Glutamatergic neuron (in vitro differentiated cells): ENCODE measurements around the gene PRICKLE4. TPM values are rescaled to one million over a fixed set of nuclear protein-coding genes. Genes with fewer than 3 reads are reported as not detected.
A peak's percentile ranks its signal among the peaks of the same experiment; 100 is the strongest.
"Not testable (repeated sequence)": the region's sequence is repeated elsewhere in the genome, so short reads cannot be mapped to it uniquely, and the experiment has no call there.

Source experiments
- DNase-seq: peaks from one replicate; pipeline ENCODE4 v3.0.0; 2022
- H3K27ac Mint-ChIP-seq: one replicate; pipeline ENCODE4 v1.8.0; 2020; ENCODE audit warnings: mild to moderate bottlenecking, mixed read lengths, inconsistent platforms; ENCODE audit not compliant: unreplicated experiment
- H3K27me3 Mint-ChIP-seq: one replicate; pipeline ENCODE4 v1.8.0; 2020; ENCODE audit warnings: mild to moderate bottlenecking, moderate library complexity, mixed read lengths, inconsistent platforms; ENCODE audit not compliant: unreplicated experiment
- H3K36me3 Mint-ChIP-seq: one replicate; pipeline ENCODE4 v1.8.0; 2020; ENCODE audit warnings: mild to moderate bottlenecking, mixed read lengths, inconsistent platforms; ENCODE audit not compliant: unreplicated experiment
- H3K4me1 Mint-ChIP-seq: one replicate; pipeline ENCODE4 v1.8.0; 2020; ENCODE audit warnings: mild to moderate bottlenecking, low read depth, mixed read lengths, inconsistent platforms; ENCODE audit not compliant: unreplicated experiment
- H3K4me3 Mint-ChIP-seq: one replicate; pipeline ENCODE4 v1.8.0; 2020; ENCODE audit warnings: mild to moderate bottlenecking, mixed read lengths, inconsistent platforms; ENCODE audit not compliant: unreplicated experiment
- H3K9me3 Mint-ChIP-seq: one replicate; pipeline ENCODE4 v1.8.0; 2020; ENCODE audit warnings: mild to moderate bottlenecking, moderate library complexity, mixed read lengths, inconsistent platforms; ENCODE audit not compliant: unreplicated experiment
- CTCF ChIP-seq: fragments of 200-600 bp; sonication (generic); IDR thresholded peaks from one replicate; pipeline ENCODE4 v1.5.0; 2021; ENCODE audit not compliant: partially characterized antibody, unreplicated experiment
- total RNA-seq: library from RNA; stranded (reverse); fragmentation: NEBNext Ultra II Directional; extraction: Animal tissue kit (Norgen Biotek cat#: 25700); gene quantifications from one replicate; pipeline ENCODE4 v1.2.1, GENCODE V29; 2021; ENCODE audit not compliant: unreplicated experiment

Gene PRICKLE4
- total RNA-seq, 1 donor from 2014 or later: 2.3 TPM

GRCh38 chr6:41811095-41811494, 30.5 kb downstream of the PRICKLE4 start:
- H3K4me1 Mint-ChIP-seq: peaks cover 16% of the 10 kb centered on the region
- TF ChIP-seq CTCF: no peak
- no peaks in the 10 kb centered on the region for H3K9me3 Mint-ChIP-seq
- no peaks in the 10 kb centered on the region for H3K36me3 Mint-ChIP-seq
- H3K4me3 Mint-ChIP-seq: no peak overlapping the region
- DNase-seq: no peak
- H3K27me3 Mint-ChIP-seq: peaks cover 3% of the 10 kb centered on the region
- no peak overlapping the region for H3K27ac Mint-ChIP-seq

- H3K4me1 Mint-ChIP-seq: peaks cover 19% of the 10 kb centered on the region
- not testable (repeated sequence) for H3K36me3 Mint-ChIP-seq, DNase-seq, H3K27me3 Mint-ChIP-seq, H3K9me3 Mint-ChIP-seq, H3K4me3 Mint-ChIP-seq, H3K27ac Mint-ChIP-seq
Measured at GRCh38 chr6:41811946-41812345, 31.4 kb downstream of the PRICKLE4 start.

- H3K9me3 Mint-ChIP-seq: no peaks in the 10 kb centered on the region
- H3K27ac Mint-ChIP-seq: peak overlapping the region; percentile 56
- no peak for DNase-seq
- no peak for TF ChIP-seq CTCF
- peaks cover 19% of the 10 kb centered on the region for H3K4me1 Mint-ChIP-seq
- H3K4me3 Mint-ChIP-seq: no peak overlapping the region
- peaks cover 3% of the 10 kb centered on the region for H3K27me3 Mint-ChIP-seq
- no peaks in the 10 kb centered on the region for H3K36me3 Mint-ChIP-seq
Measured at GRCh38 chr6:41813469-41813868, 32.9 kb downstream of the PRICKLE4 start.

GRCh38 chr6:41813956-41814355, 33.4 kb downstream of the PRICKLE4 start:
- DNase-seq: no peak
- peaks cover 19% of the 10 kb centered on the region for H3K4me1 Mint-ChIP-seq
- no peak for TF ChIP-seq CTCF
- H3K36me3 Mint-ChIP-seq: no peaks in the 10 kb centered on the region
- H3K27me3 Mint-ChIP-seq: peaks cover 3% of the 10 kb centered on the region
- no peak overlapping the region for H3K4me3 Mint-ChIP-seq
- H3K9me3 Mint-ChIP-seq: no peaks in the 10 kb centered on the region
- peak overlapping the region; percentile 57 for H3K27ac Mint-ChIP-seq

DNA sequence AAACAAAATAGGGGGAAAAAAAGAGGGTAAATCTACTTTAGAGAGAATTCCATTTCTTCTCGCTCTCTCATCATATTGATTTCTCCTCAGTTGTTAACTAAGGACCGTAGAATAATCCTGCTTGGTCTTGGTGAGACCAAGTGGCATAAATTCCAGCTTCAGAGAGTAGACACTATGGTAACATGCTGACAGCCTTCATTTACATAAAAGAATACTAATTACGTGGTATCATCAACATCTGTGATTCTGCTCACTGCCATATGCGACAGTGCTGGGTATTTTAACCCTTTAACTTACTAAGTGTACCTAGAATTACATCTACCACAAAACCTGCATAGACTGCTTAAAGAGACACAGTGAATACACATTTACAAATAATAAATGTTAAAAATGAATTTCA, 34.0 kb downstream of the PRICKLE4 start:
- peaks cover 19% of the 10 kb centered on the region for H3K4me1 Mint-ChIP-seq
- no peak for TF ChIP-seq CTCF

DNA sequence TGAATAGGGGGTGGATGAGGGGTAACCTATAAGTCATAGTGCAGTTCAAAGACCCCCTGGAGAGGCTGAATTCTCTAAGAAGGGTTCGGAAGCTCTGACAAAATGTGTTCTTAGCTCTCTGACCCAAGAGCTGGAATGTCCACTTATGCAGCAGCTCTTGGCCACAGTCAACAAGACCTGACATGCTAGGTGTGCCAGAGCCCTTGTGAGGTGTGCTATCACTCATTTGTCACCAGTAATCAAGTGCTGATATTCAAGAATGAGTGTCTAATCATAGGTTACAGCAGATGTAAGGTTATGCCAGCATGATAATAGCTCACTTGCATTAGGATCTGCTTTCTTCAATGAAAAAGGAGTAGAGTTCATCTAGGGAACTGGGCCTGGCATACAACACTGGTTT, 35.0 kb downstream of the PRICKLE4 start:
- no peak for DNase-seq
- TF ChIP-seq CTCF: no peak
- H3K4me3 Mint-ChIP-seq: no peak overlapping the region
- H3K9me3 Mint-ChIP-seq: no peaks in the 10 kb centered on the region
- peaks cover 19% of the 10 kb centered on the region for H3K4me1 Mint-ChIP-seq
- H3K36me3 Mint-ChIP-seq: no peaks in the 10 kb centered on the region
- H3K27me3 Mint-ChIP-seq: peaks cover 3% of the 10 kb centered on the region
- H3K27ac Mint-ChIP-seq: peak overlapping the region; percentile 78

More for the DNA sequence above, 34.0 kb downstream of the PRICKLE4 start:
- Mint-ChIP-seq H3K36me3 (no peaks in the 10 kb centered on the region), H3K4me3 (peak overlapping the region; percentile 36), H3K27me3 (peaks cover 3% of the 10 kb centered on the region), H3K27ac (peak overlapping the region; percentile 83), H3K9me3 (no peaks in the 10 kb centered on the region)
- DNase-seq: no peak
